Left lobe of liver (tissue), 2 donors: ENCODE results near the gene ARNT2. TPM values are rescaled to one million over a fixed set of nuclear protein-coding genes. Genes with fewer than 3 reads are reported as not detected.
"Not testable (repeated sequence)": the region's sequence is repeated elsewhere in the genome, so short reads cannot be mapped to it uniquely, and the experiment has no call there.

ENCODE experiments used
- ATAC-seq: fragments of 200-7000 bp; cut with Tn5 transposase; one replicate; pipeline ENCODE4 v1.9.1; 2020; ENCODE audit warnings: mild to moderate bottlenecking, moderate library complexity
- DNase-seq: peaks from one replicate; pipeline ENCODE4 v3.0.0-alpha.2; 2020; ENCODE audit warnings: low spot score
- total RNA-seq: library from RNA; stranded (reverse); gene quantifications from one replicate; pipeline ENCODE4 v1.2.1, GENCODE V29; 2021
- donor health status: DM: no; HTN: no; CAD: no; lungs with moderate emphysema.
- donor health status: DM: no; HTN: yes; CAD: no.

The ARNT2 gene
- total RNA-seq = 0.45 TPM

DNA sequence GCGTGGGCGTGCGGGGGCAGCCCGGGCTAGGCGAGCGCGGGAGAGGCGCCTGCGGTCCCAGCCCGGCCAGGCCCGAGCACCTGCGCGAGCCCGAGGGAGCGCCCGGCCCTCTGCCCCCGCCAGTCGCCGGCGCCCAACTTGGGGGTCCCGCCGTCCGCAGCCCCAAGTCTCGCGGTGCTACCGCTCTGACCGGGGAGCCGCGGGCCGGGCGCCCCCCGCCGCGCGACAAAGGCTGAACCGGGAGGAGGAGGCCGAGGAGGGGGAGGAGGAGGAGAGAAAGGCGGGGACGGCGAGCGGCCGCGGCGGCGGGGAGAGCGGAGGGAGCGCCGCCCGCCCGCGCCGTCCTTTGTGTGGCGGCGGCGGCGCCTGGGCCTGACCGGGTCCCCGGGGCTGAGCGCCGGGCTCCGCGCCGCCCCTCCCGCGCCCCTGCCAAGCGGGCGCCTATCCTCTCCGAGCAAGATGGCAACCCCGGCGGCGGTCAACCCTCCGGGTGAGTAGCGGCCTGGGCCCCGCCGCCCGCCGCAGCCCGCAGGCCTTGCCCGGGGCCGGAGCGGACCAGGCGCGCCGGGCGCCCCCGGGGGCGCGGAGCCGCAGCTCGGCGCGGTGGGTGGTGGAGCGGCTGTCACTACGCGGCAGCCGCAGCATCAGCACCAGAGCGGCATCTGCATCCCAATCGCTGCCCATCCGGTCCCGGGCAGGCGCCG lies at the start of gene ARNT2:
Gene ARNT2, plus strand, starts transcription at position 326 of the 704 bp plus-strand sequence. Its CDS starts 134 bp downstream, at position 460.
- peak; percentile 67 for ATAC-seq
- DNase-seq = no peak

DNA sequence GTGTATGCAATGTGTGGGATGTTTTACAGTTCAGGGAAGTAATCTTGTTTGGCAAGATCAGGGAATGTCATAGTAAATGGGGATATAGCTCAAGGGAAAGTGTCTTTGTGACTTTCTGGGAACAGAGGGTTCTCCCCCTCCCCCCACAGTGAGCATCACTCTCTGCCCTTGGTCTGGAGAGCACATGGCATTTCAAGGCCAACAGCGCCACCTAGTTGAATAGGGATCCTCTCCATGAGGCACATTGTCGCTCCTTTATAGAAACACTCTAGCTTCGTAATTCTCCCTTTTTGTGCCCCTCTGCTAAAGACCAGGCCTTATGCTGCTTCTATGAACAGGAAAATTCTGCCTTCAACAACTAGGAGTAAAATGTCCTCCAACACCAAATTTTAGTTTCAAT lies 37.1 kb upstream of the ARNT2 start:
- DNase-seq = no peak
- no peak for ATAC-seq

- ATAC-seq (no peak), DNase-seq (no peak)
These were observed 36.5 kb upstream of the ARNT2 start for GRCh38 chr15:80367661-80368060.

DNA sequence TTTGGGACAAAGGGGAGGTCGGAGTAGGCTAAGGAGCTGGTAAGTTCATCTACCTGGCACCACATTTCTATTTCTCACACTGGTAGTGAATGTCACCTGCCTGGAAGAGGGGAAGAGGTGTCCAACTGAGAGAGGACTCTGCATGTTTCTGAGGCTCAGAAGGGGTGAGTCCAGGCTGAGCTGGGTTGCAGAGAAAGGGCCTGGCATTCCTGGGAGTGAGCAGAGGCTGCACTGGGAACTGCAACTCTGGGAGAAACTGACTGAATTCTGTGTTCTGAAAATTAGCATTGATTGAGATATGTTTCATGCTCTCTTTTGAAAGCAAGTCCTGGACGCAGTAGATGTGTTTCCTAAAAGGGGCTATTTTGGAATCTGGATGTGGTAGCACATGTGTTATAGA lies 32.3 kb upstream of the ARNT2 start:
- no peak for ATAC-seq

GRCh38 chr15:80374441-80374840 lies 29.7 kb upstream of the ARNT2 start:
- DNase-seq (no peak), ATAC-seq (no peak)

More for the DNA sequence above, 32.3 kb upstream of the ARNT2 start:
- no peak for DNase-seq

- ATAC-seq = no peak
- no peak for DNase-seq
These were observed 28.0 kb upstream of the ARNT2 start for GRCh38 chr15:80375968-80376891.

- DNase-seq (no peak), ATAC-seq (no peak)
These were observed 24.5 kb upstream of the ARNT2 start for GRCh38 chr15:80379693-80380092.

DNA sequence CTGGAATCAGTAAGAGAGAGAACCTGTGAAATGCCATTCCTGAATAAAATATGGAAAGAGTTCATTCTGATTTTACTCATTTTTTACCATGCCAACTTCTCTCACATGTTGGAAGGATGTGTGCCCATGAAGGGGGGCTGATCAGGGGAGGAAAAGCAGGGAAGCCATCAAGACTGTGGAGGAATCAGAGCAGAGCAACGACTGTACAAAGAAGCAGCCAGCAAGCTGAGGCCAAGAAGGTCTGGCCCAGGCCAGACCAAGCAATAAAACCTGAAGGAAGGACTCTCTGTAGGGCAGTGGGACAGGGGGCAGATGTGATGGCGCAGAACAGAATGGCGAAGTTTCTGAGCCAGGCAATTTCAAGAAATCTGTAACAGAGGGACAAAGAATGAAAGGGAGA lies 24.0 kb upstream of the ARNT2 start:
- ATAC-seq = no peak
- DNase-seq = no peak

DNA sequence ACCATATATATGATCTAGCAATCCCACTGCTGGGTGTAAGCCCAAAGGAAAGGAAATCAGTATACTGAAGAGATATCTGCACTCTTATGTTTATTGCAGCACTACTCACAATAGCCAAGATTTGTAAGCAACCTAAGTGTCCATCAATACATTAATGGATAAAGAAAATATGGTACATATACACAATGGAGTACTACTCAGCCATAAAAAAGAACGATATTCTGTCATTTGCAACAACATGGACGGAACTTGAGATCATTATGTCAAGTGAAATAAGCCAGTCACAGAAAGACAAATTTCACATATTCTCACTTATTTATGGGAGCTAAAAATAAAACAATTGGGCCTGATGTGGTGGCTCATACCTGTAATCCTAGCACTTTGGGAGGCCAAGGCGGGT lies 21.9 kb upstream of the ARNT2 start:
- ATAC-seq (no peak), DNase-seq (no peak)

GRCh38 chr15:80384432-80384831 lies 19.8 kb upstream of the ARNT2 start:
- ATAC-seq (no peak), DNase-seq (no peak)

GRCh38 chr15:80386151-80386550 lies 18.0 kb upstream of the ARNT2 start:
- no peak for DNase-seq
- no peak for ATAC-seq

DNA sequence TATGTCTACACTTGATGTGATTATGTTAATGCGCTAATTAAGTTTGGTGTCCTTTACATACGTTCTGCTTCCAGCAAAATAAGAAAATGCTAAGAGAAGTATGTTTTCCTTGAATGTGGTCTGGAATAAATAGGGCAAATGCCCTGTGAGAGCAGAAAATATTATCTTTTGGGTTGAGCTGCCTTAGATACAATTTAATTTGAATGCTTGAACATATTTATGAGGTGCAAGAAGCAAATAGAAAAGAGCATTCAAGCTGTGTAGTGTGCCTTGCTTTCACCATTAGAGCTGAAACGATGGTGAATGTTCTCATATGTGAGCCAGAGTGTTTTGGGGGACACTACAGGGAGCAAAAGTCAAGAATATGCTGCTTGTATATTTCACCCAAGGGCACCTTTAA lies 15.9 kb upstream of the ARNT2 start:
- DNase-seq (no peak), ATAC-seq (no peak)

- no peak for ATAC-seq
- no peak for DNase-seq
These were observed 14.8 kb upstream of the ARNT2 start for GRCh38 chr15:80389370-80389769.

GRCh38 chr15:80390942-80391341 lies 13.2 kb upstream of the ARNT2 start:
- DNase-seq, ATAC-seq: not testable (repeated sequence)

GRCh38 chr15:80395616-80396015 lies 8.6 kb upstream of the ARNT2 start:
- DNase-seq = no peak
- ATAC-seq = no peak

DNA sequence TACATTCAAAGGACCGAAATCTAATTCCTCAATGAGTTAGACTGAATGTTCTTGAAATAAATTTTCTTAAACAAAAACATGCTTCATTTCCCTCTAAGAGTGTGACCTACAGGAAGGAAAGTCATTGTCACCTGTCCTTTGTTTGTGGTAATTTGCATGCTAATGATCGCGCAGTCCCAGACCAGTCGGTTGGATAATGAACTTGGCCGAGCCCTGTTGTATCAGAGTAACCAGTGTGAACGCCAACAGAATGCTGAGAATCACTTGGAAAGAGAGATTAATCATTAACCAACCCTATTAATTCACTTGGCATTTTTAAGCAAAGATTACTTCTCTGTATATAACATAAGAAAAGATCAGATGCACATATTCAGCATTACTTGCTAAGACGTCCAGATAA lies 8.1 kb upstream of the ARNT2 start:
- ATAC-seq = no peak
- DNase-seq = no peak

DNA sequence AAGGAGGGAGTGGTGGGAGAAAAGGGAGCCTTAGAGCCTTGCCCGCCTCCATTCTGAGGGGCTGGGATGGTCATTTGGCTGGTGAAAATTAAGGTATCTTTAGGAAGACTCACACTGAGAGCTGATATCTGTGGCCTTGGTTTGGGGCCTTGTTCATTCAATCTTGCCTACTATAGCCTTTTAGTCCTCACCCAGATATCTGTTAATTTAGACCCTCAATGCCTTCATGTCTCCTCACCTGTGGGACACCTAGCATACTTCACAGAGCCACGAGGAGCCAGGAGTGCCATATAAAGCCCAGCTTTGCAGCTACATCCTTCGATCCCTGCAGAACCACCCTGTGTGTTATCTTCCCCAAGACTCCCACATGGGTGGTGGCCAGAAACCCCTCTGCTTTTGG lies 4.7 kb upstream of the ARNT2 start:
- DNase-seq (no peak), ATAC-seq (no peak)

DNA sequence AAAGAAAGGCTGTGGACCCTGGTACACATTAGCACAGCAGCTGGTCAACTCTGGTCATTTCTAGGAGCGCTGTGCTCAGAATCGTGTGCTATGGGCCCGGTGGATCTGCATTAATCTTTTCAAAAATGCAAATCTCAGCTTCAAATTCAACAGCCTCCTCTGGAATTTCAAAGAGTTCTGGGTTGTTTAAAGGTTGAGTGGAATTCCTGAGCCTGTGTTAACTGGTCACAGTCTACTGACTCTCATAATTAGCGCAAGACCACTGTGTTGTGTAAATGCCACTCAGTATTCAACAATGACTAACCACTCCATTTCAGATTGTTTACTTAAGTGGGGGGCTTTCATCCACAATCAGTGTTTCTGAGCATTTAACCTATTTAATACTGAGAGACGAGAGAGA lies 2.7 kb upstream of the ARNT2 start:
- DNase-seq (no peak), ATAC-seq (no peak)

GRCh38 chr15:80402339-80402738 lies 1.8 kb upstream of the ARNT2 start:
- no peak for ATAC-seq
- DNase-seq = no peak

- ATAC-seq (peak; percentile 27), DNase-seq (no peak)
These were observed 498 bp upstream of the ARNT2 start for GRCh38 chr15:80403712-80404056.

GRCh38 chr15:80404761-80405553 lies 775 bp downstream of the ARNT2 start:
- DNase-seq (no peak), ATAC-seq (peak; percentile 11)

GRCh38 chr15:80405554-80405850 lies 1.3 kb downstream of the ARNT2 start:
- ATAC-seq (no peak), DNase-seq (no peak)
